NCI-H524 treated with DMSO at 0.1 percent for 48 hours (cell line): ENCODE data around the gene HDAC10.

Source experiments
- DNase-seq: peaks from one replicate; lab custom pipeline; 2025; lab: John Stamatoyannopoulos, UW

Gene HDAC10

GRCh38 chr22:50256258-50256862, 5.3 kb upstream of the HDAC10 start:
- no peak for DNase-seq

DNA sequence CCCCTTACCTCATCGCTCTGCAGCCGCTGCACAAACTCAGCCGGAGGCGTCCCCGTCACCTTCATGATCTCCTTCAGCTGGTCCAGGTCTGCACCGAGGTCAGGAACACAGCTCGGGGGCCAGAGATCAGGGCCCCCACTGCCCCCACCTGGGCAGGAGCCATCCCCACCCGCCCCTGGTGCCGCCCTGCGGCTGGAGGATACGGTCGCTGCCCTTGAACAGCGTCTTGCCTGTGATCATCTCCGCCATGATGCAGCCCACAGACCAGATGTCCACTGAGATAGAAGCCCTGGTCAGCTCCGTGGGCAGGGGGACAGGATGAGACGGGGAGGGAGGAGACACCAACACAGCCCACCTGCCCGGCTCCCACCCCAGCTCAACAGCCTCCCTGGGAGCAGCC, 4.5 kb upstream of the HDAC10 start:
- no peak for DNase-seq

DNA sequence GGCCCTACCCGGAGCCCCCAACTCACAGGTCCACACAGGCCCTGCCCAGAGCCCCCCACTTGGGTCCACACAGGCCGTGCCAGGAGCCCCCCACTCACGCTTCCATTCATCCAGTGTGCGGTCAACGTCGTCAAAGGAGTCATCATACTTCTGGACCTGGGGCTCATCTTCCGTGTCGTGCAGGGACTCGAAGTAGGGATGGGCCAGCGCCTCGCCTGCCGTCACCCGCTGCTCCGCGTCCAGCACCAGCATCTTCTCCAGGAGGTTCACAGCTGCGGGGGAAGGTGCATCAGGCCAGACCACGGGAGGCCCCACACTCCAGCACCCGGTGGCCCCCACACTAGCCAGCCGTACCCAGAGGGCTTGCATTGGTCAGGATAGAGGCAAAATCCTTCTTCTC, 4.0 kb upstream of the HDAC10 start:
- no peak for DNase-seq

DNA sequence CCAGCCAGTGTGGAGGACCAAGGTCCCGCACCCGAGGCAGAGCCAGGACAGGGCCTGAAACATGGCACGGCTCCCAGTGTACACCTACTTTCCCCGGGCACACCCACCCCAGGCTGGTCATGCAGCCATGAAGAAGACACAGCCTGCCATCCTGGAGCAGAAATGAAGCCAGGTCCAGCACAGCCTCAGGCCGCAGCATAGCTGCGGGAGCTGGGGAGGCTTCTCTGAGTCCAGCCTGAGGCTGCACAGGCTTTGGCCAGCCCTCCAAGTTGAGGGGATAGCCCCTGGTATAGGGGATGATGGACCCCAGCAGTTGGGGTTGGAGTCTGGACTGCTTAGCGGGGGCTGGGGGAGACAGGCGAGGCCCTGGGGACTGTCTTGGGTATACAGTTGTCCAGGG, 2.9 kb upstream of the HDAC10 start:
- no peak for DNase-seq

DNA sequence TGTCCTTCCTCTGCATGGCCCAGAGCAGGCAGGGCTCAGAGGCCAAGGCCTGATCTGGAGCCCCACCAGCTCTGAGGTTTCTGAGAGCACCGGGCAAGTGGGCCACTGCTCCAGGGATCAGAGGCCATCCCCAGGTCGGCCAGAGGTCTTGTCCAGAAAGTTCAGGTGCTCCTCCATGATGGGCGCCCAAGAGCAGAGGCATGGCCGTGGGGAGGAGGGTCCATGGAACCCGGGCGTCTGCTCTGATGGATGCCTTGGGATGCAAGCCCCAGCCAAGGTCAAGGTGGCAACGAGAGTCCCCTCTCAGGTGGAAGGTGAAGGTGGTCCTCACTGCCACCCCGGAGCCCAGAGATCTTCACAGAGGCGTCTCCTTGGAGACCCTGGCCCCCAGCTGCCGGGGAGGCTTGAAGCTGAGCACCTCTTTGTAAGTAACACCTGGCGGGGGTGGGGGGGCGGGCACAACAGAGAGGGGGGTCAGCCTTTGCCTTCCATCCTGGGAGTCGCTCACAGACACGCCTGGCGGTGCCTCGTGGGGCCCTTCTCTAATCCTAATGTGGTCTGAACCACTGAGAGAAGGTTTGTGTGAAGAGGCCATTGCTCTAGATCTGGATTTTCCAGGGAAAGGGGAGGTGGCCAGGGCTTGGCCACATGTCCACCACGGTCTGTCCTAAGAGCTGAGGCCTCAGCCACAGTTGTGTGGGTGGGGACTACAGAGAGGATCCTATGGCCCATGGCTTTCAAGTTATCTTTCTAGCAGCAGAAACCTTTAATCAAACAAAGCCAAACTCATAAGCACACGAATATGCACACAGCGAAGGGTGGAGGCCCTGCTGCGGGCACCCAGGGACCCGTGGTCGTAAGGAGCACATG, 2.2 kb upstream of the HDAC10 start:
- DNase-seq = no peak

DNA sequence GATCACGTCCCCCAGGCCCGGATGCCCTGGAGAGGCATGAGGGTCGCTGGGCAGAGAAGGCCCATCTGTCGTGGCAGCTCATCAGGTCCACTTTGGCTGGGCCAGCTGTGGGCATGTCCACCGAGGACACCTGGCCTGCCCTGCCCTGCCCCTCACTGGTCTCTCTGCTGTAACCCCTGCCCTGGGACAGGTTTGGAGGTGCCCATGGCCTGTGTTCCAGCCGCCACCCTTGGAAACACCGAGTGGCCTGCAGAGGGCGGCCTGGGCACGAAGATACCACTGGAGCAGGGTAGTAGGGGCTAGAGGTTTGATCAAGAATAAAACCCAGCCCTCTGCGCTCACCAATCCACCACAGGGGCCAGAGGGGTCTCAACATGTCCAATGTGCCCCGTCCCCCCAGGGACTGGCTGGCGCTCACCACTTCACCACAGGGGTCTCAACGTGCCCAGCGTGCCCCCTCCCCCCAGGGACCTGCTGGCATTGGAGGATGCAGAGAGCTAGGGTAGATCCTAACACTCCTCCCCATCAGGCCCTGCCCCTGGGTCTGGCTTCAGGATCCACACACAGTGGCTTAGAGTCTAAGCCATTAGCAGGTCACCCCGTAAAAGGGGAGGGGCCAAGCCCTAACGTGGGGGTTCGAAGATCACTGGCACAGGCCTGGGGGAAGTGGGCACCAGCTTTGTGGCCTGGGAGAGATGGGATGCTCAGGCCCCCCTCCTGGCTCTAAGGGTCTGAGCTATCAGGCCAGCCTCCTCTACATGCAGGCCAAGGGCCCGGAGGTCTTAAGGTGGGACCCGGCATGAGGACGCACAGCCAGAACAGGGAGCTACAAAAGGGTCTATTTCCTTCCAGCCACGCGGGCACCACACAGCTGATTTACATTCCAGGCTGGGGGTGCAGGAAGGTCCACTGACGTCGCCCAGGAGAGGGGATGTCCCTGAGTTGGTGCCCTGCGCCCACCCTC, 1.3 kb upstream of the HDAC10 start:
- no peak for DNase-seq

DNA sequence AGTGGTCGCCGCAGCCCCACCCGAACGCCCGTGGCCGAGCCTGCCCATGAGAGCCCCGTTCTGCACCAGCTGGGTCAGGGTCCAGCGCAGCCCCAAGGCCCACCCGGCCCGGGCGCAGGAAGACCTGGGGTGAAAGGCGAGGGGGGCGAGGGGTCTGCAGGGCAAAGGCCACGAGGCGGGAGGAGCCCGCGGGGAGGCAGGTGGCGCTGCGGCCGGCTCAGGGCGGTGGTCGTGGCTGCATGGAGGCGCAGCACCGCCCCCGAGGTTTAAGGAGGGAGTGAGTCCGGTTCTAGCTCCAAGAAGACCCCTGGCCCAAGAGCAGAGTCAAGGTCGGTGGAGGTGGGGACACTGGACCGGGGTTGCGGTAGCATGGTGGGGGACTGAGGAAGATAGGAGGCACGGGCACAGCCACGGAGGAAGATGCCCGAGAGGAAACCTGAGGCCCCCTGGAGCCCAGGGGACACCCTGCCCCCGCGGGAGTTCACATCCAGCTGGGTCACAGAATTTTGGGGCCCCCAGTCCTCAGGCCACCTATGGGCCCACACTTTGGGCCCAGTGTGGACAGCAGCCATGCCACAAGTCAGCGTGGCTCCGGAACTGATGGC, 514 bp upstream of the HDAC10 start:
- DNase-seq = no peak

DNA sequence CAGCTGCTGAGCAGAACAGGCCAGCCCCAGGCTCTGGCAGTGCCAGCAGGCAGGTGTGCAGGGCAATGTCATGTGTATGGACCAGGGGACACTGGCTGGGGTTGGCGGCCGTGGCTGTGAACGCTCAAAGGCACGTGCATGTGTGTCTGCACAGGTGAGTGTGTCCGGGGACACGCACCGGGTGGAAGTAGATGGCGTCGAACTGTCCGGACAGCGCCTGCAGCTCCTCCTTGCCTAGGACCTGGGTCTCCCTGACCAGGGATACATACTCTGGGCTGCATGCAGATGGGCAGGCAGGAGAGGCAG, 863 bp downstream of the HDAC10 start:
- no peak for DNase-seq

GRCh38 chr22:50249341-50250248, 1.5 kb downstream of the HDAC10 start:
- DNase-seq = no peak

DNA sequence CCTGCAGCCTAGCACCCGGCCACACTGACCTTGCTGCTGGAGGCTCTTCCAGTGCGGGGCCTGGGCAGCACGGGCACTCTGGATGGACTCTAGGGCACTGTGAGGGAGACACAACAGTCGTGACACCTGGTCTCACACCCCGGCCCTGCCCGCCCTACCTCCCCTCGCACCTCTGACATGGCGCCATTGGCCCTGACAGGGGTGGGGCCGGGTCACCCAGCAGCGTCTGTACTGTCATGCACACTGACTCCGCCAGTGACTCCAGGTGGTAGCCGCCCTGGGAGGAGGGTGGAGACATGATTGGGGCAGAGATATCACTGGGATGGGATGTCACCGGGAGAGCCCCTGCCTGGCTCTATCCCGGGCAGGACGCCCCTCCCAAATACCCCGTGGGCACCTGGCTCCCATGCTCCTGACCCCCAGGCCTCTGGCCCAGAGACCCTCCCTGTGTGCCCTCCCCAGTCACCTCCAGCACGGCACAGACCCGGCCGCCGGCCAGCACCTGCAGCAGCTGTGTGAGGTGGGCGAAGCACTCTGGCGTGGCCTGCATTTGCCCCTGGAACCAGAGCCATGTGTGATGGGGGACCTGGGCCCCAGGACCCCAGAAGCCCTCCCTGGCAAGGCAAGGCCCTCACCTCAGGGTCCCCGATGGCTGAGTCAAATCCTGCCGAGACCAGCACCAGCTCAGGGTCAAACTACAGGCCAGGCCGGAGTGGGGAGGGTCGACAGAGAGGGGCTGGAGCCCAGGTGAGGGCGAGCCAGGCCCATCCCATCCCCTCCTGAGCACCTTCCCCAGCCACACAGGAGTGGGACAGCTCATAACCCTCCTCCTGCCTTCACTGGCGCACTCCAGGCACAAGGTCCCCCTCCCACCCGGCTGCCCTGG, 2.6 kb downstream of the HDAC10 start:
- no peak for DNase-seq

DNA sequence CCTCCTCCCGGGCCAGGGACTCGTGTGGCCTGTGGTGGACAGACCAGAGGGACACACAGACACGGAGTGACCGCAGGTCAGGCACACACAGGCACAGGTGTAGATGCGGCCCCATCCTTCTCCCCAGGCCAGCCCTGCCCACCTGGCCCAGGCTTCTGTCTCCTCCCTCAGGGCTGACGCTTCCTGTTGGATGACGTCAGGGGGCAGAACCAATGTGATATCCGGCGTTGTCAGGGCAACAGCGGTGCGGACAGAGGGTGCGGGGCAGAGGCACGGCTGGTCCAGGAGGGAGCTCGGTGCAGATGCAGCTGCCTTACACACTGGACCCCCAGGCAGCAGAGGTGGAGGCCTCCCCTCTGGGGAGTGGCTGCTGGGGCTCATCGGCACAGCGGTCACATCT, 3.3 kb downstream of the HDAC10 start:
- DNase-seq = no peak

- no peak for DNase-seq
Measured at GRCh38 chr22:50246242-50247175, 4.6 kb downstream of the HDAC10 start.

DNA sequence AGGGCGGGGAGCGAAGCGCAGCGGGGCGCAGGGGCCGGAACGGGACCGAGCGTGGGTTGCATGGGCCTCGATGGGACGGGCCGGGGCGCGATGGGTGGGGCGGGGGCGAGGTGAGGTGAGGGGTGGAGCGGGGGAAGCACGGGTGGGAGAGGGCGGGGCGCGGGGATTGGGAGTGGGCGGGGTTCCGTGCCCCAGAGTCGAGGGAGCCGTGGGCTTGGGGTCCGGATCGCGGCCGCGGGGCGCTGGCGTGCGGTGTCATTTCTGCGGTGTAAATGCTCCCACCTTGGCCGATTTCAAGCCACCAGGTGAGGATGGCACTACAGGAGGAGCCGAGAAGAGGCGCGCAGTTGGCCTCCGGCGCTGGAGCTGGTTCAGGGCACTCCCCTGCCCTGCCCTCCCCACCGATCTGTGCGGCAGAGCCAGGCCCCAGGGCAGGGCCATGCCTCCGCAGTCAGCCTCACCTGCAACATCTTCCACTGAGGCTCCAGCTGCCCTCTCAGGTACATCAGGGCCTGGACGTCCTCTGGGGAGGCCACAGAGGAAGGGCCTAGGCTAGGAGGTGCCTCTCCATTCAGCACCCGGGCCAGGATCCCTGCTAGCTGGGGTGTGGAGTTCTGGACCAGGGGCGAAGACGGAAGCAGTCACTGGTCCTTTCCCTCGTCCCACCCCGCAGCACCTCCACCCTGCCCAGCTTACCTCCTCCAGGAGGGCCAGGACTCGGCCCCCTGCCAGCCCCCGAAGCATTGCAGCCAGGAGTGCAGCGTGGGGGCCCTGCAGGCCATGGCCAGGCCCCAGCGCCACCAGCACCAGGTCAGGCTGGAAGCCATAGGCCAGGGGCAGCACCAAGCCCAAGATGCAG, 5.6 kb downstream of the HDAC10 start:
- no peak for DNase-seq

GRCh38 chr22:50244420-50245213, 6.4 kb downstream of the HDAC10 start, which contains the start of gene TUBGCP6:
Gene TUBGCP6, minus strand, starts transcription at chr22:50245023. Its CDS starts 564 bp downstream, at chr22:50244459.
- DNase-seq = no peak

- DNase-seq = no peak
Measured at GRCh38 chr22:50243685-50244419, 7.2 kb downstream of the HDAC10 start.

GRCh38 chr22:50242406-50242949, 8.6 kb downstream of the HDAC10 start:
- DNase-seq = no peak
